Naive B cell (primary cell): Measurements from ENCODE around the gene SLMAP. TPM values are rescaled to one million over a fixed set of nuclear protein-coding genes. Genes with fewer than 3 reads are reported as not detected.

Experiments
- ATAC-seq, 2 donors: fragments of 150-1000 bp; cut with Tn5 transposase; 2 replicates each; pipeline ENCODE4 v1.10.0; 2021; ENCODE audit warnings: low read depth in 2 of 2, mild to moderate bottlenecking in 2 of 2, moderate library complexity in 2 of 2
- DNase-seq: peaks from one replicate; pipeline ENCODE4 v3.0.0; 2022
- H3K27ac Mint-ChIP-seq, 6 donors: one replicate each; pipeline ENCODE4 v1.8.0; 2020 to 2022; ENCODE audit warnings: mild to moderate bottlenecking in 6 of 6, mixed read lengths in 6 of 6, moderate library complexity in 5 of 6, inconsistent platforms in 2 of 6
- H3K27me3 Mint-ChIP-seq, 3 donors: one replicate each; pipeline ENCODE4 v1.8.0; 2021 to 2022; ENCODE audit warnings: mixed read lengths in 3 of 3, mild to moderate bottlenecking in 1 of 3
- H3K36me3 Mint-ChIP-seq, 2 donors: one replicate each; pipeline ENCODE4 v1.8.0; 2020 to 2022; ENCODE audit warnings: mixed read lengths in 2 of 2, inconsistent platforms in 1 of 2, mild to moderate bottlenecking in 1 of 2
- H3K4me1 Mint-ChIP-seq, 3 donors: one replicate each; pipeline ENCODE4 v1.8.0; 2020 to 2022; ENCODE audit warnings: mixed read lengths in 3 of 3, inconsistent platforms in 1 of 3, mild to moderate bottlenecking in 1 of 3, moderate library complexity in 1 of 3
- H3K4me3 Mint-ChIP-seq, 8 donors: one replicate each; pipeline ENCODE4 v1.8.0; 2020 to 2022; ENCODE audit warnings: mild to moderate bottlenecking in 8 of 8, mixed read lengths in 8 of 8, moderate library complexity in 8 of 8, inconsistent platforms in 2 of 8
- H3K9me3 Mint-ChIP-seq, 7 donors: one replicate each; pipeline ENCODE4 v1.8.0; 2020 to 2022; ENCODE audit warnings: mixed read lengths in 7 of 7, mild to moderate bottlenecking in 5 of 7, inconsistent platforms in 2 of 7, moderate library complexity in 1 of 7
- polyA plus RNA-seq, 6 donors: library from polyadenylated mRNA; unstranded; fragments of 300-500 nt; fragmentation: Illumina TruSeq; gene quantifications; one replicate each; pipeline ENCODE4 v1.2.3, GENCODE V29; 2021; ENCODE audit warnings: low read depth in 6 of 6

SLMAP gene
- polyA plus RNA-seq, 6 donors from 2014 or later, result 13.2 to 26.2 (median 16.8) TPM

DNA sequence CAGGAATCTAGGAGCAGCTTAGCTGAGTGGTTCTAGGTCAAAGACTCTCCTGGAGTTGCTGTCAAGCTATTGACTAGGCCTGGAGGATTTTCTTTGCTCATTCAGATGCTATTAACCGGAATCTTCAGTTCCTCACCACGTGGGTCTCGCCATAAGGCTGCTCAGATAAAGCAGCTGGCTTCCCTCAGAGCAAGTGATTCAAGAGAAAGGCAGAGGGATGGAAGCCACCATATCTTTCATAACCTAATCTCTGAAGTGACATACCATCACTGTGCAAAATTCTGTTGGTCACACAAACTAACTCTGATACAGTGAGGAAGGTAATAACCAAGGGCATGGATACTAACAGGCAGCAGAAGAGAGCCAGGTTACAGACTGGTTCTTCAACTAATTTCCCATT lies 179.4 kb downstream of the SLMAP start:
- Mint-ChIP-seq H3K27ac (peak overlapping the region in 2 of 6 donors; percentile 47 to 53), H3K4me1 (no peaks in the 10 kb centered on the region), H3K27me3 (no peaks in the 10 kb centered on the region), H3K9me3 (no peaks in the 10 kb centered on the region), H3K4me3 (no peak overlapping the region), H3K36me3 (peaks cover 7% of the 10 kb centered on the region in 2 donors)
- DNase-seq (no peak), ATAC-seq (no peak)

DNA sequence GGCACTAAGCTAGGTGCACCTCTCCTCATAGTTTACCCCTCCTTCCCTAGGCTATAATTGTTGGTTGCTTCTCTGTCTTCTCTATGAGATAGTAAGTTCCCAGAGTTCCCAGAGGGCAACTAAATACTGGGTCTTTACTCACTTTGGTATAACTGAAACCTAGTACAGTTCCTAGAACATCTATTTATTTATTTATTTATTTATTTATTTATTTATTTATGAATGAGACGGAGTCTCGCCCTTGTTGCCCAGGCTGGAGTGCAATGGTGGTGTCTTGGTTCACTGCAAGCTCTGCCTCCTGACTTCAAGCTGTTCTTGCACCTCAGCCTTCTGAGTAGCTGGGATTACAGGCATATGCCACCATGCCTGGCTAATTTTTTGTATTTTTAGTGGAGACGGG lies 181.0 kb downstream of the SLMAP start:
- H3K36me3 Mint-ChIP-seq, result peaks cover 3 to 4% of the 10 kb centered on the region in 2 donors
- peaks cover 0 to 4% (median 0%) of the 10 kb centered on the region in 3 donors for H3K4me1 Mint-ChIP-seq
- H3K4me3 Mint-ChIP-seq, result no peak overlapping the region
- no peaks in the 10 kb centered on the region for H3K9me3 Mint-ChIP-seq
- no peak for ATAC-seq
- no peak for DNase-seq
- peak overlapping the region in 1 of 6 donors; percentile 17 for H3K27ac Mint-ChIP-seq
- H3K27me3 Mint-ChIP-seq, result no peaks in the 10 kb centered on the region

DNA sequence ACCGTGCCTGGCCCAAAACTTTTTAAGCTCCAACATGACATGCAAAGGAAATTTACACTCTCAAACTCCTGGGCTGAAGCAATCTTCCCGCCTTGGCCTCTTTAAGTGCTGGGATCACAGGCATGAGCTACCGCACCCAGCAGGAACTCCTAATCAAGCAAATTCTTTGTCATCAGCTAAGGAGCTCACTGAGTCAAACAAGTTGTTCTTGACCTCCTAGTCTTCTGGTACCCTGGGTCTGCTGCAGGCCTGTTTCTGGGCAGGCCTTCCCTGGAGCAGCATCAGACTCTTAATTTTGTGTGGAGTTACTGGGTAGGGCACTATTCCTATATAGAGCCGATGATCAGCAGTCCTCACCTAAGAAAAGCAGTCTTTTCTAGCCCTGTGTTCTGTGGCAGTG lies 183.7 kb downstream of the SLMAP start:
- Mint-ChIP-seq H3K4me3 (no peak overlapping the region), H3K9me3 (no peaks in the 10 kb centered on the region), H3K27ac (no peak overlapping the region), H3K4me1 (peaks cover 0 to 4% (median 0%) of the 10 kb centered on the region in 3 donors), H3K27me3 (no peaks in the 10 kb centered on the region), H3K36me3 (no peaks in the 10 kb centered on the region)
- no peak for DNase-seq
- no peak for ATAC-seq

DNA sequence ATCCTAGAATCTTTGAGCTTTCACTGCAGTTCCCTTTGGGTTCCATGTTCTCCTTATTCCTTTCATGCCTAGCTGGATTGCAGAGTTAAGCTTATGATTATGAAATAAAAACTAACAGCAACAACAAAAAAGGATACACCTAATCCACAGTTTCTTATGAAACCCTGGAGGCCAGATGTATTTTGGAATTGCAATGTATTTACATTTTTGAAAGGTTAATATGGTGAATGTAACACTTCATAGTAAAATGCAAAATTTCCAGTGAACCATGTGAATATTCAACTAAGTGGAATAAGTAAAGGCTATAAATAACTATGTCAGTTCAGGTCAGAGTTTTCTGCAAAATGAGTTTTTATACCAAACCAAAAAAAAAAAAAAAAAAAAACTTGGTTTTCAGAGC lies 186.3 kb downstream of the SLMAP start:
- Mint-ChIP-seq H3K27me3 (no peaks in the 10 kb centered on the region), H3K4me3 (no peak overlapping the region), H3K36me3 (no peaks in the 10 kb centered on the region), H3K4me1 (peaks cover 0 to 4% (median 0%) of the 10 kb centered on the region in 3 donors), H3K9me3 (no peaks in the 10 kb centered on the region), H3K27ac (no peak overlapping the region)
- ATAC-seq (no peak), DNase-seq (no peak)

DNA sequence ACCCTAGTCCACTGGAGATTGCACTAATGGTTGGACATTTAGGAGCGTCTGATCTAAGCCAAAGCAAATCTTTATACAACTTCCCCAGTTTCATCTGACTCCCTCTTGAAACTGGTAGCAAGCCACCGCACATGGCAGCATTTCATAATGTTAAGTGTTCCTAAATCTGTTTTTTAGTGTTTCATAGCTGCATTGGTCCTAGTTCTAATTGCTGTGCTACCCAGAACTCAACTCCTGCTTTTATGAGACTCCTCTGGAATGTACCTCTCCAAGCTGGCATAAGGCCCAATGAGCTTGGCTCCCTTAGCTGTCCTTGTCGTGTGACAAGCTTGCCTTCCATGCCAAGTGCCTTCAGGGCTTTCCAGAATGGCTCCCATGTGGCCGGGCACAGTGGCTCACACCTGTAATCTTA lies 186.8 kb downstream of the SLMAP start:
- Mint-ChIP-seq H3K4me3 (no peak overlapping the region), H3K4me1 (peaks cover 0 to 4% (median 0%) of the 10 kb centered on the region in 3 donors), H3K36me3 (no peaks in the 10 kb centered on the region), H3K9me3 (no peaks in the 10 kb centered on the region), H3K27ac (no peak overlapping the region), H3K27me3 (no peaks in the 10 kb centered on the region)
- DNase-seq (no peak), ATAC-seq (no peak)

DNA sequence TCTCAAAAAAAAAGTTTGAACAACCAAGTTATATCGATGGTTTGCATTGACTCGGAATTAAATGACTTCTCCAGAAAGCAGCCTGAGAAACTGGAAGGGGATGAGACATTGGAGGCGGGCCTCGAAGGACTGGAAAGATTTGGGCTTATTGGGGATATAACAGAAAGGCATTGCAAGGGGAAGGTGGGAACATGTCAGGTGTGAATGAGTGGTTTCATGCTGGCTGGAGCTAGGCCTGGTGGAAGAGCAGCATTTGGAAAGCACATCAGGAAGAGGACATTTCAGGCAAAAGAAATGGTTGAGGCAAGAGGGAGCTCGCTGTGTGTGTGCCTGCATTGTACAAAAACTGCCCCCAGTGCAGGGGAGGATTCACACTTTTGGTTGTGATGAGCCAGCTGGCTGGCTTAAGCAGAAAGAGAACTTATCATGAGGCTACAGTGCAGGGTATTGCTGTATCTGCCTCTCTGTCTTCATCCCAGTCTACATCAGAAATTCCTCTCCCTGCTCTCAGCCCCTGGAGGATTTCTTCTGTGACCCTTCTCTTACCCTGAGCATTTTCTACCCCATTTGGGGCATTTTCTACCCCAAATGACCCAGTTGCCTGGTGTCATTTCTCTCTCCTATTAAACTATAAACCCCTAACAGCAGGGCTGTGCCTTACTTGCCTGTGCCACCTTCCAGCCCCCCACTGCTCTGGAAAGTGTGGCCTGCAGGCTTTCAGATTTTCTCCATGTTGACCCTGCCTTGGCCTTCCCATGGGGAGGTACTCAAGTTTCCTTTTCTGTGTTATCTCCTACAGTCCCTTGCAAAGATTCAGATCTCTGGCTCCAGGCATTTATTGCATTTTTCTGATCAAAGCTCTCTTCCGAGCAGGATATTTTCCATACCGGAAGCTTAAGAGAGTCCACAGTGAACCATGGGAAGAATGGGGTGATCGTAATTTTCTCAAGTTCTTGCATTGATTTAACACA lies 187.7 kb downstream of the SLMAP start:
- H3K4me3 Mint-ChIP-seq, result no peak overlapping the region
- H3K4me1 Mint-ChIP-seq, result peaks cover 0 to 4% (median 0%) of the 10 kb centered on the region in 3 donors
- ATAC-seq (no peak), DNase-seq (no peak)
- H3K9me3 Mint-ChIP-seq, result no peaks in the 10 kb centered on the region
- no peaks in the 10 kb centered on the region for H3K36me3 Mint-ChIP-seq
- peaks cover 0 to 7% (median 0%) of the 10 kb centered on the region in 3 donors for H3K27me3 Mint-ChIP-seq
- H3K27ac Mint-ChIP-seq, result no peak overlapping the region

DNA sequence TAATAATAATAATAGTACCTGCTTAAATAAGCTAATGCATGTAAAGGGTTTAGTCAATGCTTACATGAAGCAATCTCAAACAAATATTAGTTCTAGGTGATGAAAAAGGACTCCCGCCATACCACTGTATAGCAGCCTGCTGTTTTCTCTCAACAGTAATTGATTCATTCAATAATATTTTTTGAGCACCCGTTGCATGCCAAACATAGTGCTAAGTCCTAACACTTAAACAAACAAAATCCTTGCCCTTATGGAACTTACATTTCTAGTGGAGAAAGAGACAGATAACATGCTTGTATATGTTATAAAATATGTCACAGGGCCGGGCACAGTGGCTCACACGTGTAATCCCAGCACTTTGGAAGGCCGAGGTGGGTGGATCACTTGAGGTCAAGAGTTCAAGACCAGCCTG lies 190.9 kb downstream of the SLMAP start:
- Mint-ChIP-seq H3K4me1 (no peaks in the 10 kb centered on the region), H3K27ac (no peak overlapping the region), H3K27me3 (peaks cover 0 to 8% (median 0%) of the 10 kb centered on the region in 3 donors), H3K9me3 (no peaks in the 10 kb centered on the region), H3K4me3 (no peak overlapping the region), H3K36me3 (no peaks in the 10 kb centered on the region)
- DNase-seq (no peak), ATAC-seq (no peak)

DNA sequence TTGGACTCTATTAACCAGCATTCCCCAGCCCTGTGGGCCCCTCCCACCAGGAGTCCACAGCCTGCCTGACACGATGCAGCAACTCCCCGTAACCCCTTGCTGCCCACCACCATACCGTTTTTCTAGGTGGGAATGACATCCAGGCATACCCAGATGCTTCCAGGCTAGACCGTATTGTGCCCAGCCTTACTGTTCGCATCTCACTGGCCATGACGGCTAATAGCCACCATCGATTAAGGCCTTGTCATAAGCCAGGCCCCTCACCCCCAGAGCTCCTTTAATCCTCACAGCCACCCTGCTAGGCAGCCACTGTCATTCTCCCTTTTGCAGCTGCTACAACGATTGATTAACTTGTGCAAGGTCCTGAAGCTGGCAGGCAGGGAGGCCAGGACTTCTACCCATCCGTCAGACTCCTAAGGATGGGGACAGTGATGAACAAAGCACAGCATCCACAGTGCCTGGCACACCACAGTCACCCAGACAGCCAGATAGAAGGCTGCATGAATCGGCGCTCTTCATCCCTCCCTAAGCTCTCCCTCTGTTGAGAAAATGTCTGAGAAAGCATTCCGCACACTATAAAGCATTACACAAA lies 192.1 kb downstream of the SLMAP start:
- Mint-ChIP-seq H3K4me1 (no peaks in the 10 kb centered on the region), H3K4me3 (no peak overlapping the region), H3K9me3 (no peaks in the 10 kb centered on the region), H3K27me3 (peaks cover 0 to 8% (median 0%) of the 10 kb centered on the region in 3 donors), H3K27ac (no peak overlapping the region), H3K36me3 (no peaks in the 10 kb centered on the region)
- DNase-seq, result no peak
- ATAC-seq, result no peak

DNA sequence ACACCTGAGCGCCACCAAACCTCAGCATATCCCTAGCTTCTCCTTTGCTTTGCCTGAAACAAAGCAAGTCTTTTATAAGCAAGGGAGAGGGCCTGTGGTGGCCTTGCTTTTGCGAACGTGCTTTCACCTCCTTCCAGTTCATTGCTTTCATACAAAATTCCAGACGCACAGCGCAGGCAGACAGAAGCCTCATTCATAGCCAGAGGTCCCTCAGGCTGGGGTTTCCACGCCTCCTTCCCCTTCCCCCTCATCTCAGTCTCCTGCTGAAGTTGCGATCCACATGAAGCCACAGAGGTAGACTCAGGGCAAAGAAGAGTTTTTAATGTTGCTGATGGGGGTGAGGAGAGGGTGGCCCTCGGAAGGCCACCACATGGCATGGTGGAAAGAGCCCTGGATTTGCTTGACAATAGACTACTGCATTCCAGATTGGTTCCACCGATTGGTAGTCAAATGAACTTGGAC lies 192.7 kb downstream of the SLMAP start:
- peaks cover 0 to 8% (median 0%) of the 10 kb centered on the region in 3 donors for H3K27me3 Mint-ChIP-seq
- no peaks in the 10 kb centered on the region for H3K4me1 Mint-ChIP-seq
- H3K36me3 Mint-ChIP-seq, result no peaks in the 10 kb centered on the region
- no peak for ATAC-seq
- DNase-seq, result no peak
- no peak overlapping the region for H3K27ac Mint-ChIP-seq
- H3K9me3 Mint-ChIP-seq, result no peaks in the 10 kb centered on the region
- H3K4me3 Mint-ChIP-seq, result peak overlapping the region in 1 of 8 donors; percentile 37

DNA sequence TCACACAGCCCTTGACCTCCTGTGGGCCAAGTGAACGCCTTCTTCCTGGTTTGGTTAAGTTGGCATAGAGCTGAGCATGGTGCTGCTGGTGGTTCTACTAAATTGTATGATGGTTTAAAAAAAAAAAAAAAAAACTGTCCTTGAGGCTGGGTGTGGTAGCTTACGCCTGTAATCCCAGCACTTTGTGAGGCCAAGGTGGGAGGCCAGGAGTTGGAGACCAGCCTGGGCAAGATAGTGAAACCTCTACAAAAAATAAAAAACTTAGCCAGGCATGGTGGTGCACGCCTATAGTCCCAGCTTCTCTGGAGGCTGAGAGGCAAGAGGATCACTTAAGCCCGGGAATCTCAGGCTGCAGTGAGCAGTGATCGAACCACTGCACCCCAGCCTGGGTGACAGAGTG lies 193.2 kb downstream of the SLMAP start:
- H3K36me3 Mint-ChIP-seq, result no peaks in the 10 kb centered on the region
- ATAC-seq, result no peak
- no peaks in the 10 kb centered on the region for H3K4me1 Mint-ChIP-seq
- DNase-seq, result no peak
- H3K4me3 Mint-ChIP-seq, result no peak overlapping the region
- no peak overlapping the region for H3K27ac Mint-ChIP-seq
- H3K27me3 Mint-ChIP-seq, result peaks cover 0 to 8% (median 0%) of the 10 kb centered on the region in 3 donors
- H3K9me3 Mint-ChIP-seq, result no peaks in the 10 kb centered on the region

DNA sequence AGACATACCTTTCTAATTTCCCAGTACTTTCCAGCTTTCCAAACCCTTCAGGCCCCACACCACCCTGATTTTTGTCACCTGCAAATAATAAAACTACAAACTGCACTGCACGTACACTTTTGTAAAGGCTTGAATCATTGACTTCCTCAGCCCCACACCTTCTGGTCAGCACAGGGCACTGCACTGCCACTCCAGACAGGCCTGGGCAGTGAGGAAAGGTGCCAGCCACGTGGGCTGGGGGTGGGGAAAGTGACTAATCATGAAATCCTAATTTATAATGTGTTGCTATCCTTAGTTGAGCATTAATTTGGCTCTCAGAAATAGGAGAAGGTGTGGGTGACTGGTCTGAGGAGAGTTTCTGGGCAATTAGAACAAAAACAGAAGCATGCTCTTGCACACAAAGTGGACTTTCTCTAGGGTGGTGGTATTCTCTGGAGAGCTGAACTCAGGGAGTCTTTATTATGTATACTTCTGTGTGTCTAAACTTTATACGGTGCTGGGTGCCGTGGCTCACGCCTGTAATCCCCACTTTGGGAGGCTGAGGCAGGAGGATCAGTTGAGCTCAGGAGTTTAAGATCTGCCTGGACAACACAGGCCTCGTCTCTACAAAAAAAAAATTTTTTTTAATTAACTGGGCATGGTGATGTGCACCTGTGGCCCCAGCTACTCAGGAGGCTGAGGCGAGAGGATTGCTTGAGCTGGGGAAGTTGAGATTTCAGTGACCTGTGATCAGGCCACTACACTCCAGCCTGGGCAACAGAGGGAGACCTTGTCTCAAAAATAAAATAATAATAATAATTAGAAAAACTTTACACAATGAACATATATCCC lies 193.9 kb downstream of the SLMAP start:
- Mint-ChIP-seq H3K4me3 (no peak overlapping the region), H3K4me1 (no peaks in the 10 kb centered on the region), H3K27me3 (peaks cover 0 to 8% (median 0%) of the 10 kb centered on the region in 3 donors), H3K9me3 (no peaks in the 10 kb centered on the region), H3K36me3 (no peaks in the 10 kb centered on the region), H3K27ac (no peak overlapping the region)
- DNase-seq (no peak), ATAC-seq (no peak)

DNA sequence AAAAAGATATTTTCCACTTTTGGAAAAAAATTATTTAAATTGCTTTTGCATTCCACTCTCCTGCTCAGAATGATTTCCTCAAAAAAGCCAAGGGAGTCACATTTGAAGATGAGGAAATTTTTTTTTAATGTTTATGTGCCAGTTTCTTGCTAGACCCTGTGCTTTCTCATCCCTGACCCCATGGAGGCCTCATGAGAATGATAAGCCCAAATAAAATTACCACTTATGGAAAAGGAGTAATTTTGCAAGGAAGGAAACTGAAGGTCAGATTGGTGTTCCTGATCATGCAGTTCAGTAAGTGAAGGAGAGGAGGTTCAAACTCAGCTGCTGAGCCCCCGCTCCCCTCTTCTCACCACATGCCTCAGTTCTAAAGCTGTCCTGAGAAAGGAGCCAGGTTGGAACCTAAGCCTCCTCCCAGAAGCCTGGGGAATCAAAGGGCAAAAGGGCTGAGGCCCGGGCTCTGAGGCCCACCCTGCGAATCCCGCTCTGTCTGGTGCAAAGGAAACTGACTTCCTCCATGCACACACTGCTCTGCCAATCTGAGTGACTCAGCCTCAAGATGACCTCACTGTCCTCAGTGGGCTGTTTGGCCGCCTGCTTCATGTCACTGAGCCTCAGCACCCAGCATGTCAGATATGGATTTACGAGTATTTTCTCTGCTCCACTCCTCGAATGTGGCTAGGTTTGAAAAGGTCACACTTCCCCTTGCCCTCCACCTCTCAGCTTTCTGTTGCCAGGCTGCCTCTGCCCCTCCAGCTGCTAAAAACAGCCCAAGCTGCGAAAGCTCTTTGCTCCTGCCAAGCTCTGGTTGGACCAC lies 195.2 kb downstream of the SLMAP start:
- no peaks in the 10 kb centered on the region for H3K4me1 Mint-ChIP-seq
- ATAC-seq, result no peak
- H3K36me3 Mint-ChIP-seq, result no peaks in the 10 kb centered on the region
- peak overlapping the region in 1 of 6 donors; percentile 44 for H3K27ac Mint-ChIP-seq
- no peaks in the 10 kb centered on the region for H3K9me3 Mint-ChIP-seq
- H3K27me3 Mint-ChIP-seq, result peaks cover 0 to 8% (median 0%) of the 10 kb centered on the region in 3 donors
- no peak overlapping the region for H3K4me3 Mint-ChIP-seq
- no peak for DNase-seq
